Neuronal stem cell (in vitro differentiated cells): ENCODE results near the gene FAR1.
"Not testable (repeated sequence)": the region's sequence is repeated elsewhere in the genome, so short reads cannot be mapped to it uniquely, and the experiment has no call there.

Experiments used
- DNase-seq: peaks from one replicate; pipeline ENCODE4 v3.0.0-alpha.2; 2013; ENCODE audit warnings: low spot score
- H2AFZ ChIP-seq: one replicate; pipeline ENCODE4 v1.6.1; 2013; ENCODE audit warnings: mild to moderate bottlenecking, low read length, inconsistent platforms
- H2AK5ac ChIP-seq: 2 replicates; pipeline ENCODE4 v1.6.1; 2013; ENCODE audit warnings: low read depth, mild to moderate bottlenecking, inconsistent platforms, low read length, moderate library complexity, mixed read lengths
- H2BK120ac ChIP-seq: 2 replicates; pipeline ENCODE4 v1.6.1; 2013; ENCODE audit warnings: low read depth, mild to moderate bottlenecking, inconsistent platforms, low read length, moderate library complexity, mixed read lengths
- H2BK12ac ChIP-seq: one replicate; pipeline ENCODE4 v1.6.1; 2013; ENCODE audit warnings: low read length, inconsistent platforms
- H2BK15ac ChIP-seq: 2 replicates; pipeline ENCODE4 v1.6.1; 2013; ENCODE audit warnings: mild to moderate bottlenecking, low read length, inconsistent platforms, mixed read lengths
- H2BK5ac ChIP-seq: one replicate; pipeline ENCODE4 v1.6.1; 2013; ENCODE audit warnings: inconsistent platforms, mild to moderate bottlenecking, low read length, moderate library complexity
- H3K14ac ChIP-seq: one replicate; pipeline ENCODE4 v1.6.1; 2013; ENCODE audit warnings: low read length, inconsistent platforms
- H3K18ac ChIP-seq: 2 replicates; pipeline ENCODE4 v1.6.1; 2013; ENCODE audit warnings: low read length, inconsistent platforms
- H3K23ac ChIP-seq: 2 replicates; pipeline ENCODE4 v1.6.1; 2013; ENCODE audit warnings: low read depth, mild to moderate bottlenecking, mixed read lengths, low read length, inconsistent platforms; ENCODE audit not compliant: poor library complexity
- H3K27ac ChIP-seq: replicated peaks from 3 replicates; pipeline ENCODE4 v1.5.1; 2013; ENCODE audit warnings: low read length, inconsistent platforms
- H3K27me3 ChIP-seq, 3 experiments: 2 replicates each; pipeline ENCODE4 v1.6.1; 2013; ENCODE audit warnings: low read length in 3 of 3, mild to moderate bottlenecking in 2 of 3, inconsistent platforms in 1 of 3, low read depth in 1 of 3, mixed read lengths in 1 of 3, moderate library complexity in 1 of 3; ENCODE audit not compliant: control insufficient read depth in 3 of 3, insufficient read depth in 3 of 3
- H3K36me3 ChIP-seq, 2 donors: replicated peaks in 1 of 2; 2 replicates each; pipeline ENCODE4 v1.6.1; 2013; ENCODE audit warnings: low read length in 2 of 2; ENCODE audit not compliant: control insufficient read depth in 2 of 2, insufficient read depth in 2 of 2
- H3K4ac ChIP-seq: 2 replicates; pipeline ENCODE4 v1.6.1; 2013; ENCODE audit warnings: inconsistent platforms, mild to moderate bottlenecking, low read length, moderate library complexity
- H3K4me1 ChIP-seq, 2 donors: 1 replicate in 1 of 2; 2 replicates in 1 of 2; pipeline ENCODE4 v1.6.1; 2013; ENCODE audit warnings: low read length in 2 of 2, low read depth in 1 of 2; ENCODE audit not compliant: control insufficient read depth in 2 of 2, insufficient read depth in 1 of 2
- H3K4me2 ChIP-seq: one replicate; pipeline ENCODE4 v1.6.1; 2013; ENCODE audit warnings: mild to moderate bottlenecking, low read length, inconsistent platforms; ENCODE audit not compliant: insufficient read depth, poor library complexity, severe bottlenecking
- H3K4me3 ChIP-seq, 2 donors: 2 replicates each; pipeline ENCODE4 v1.5.1; 2013; ENCODE audit warnings: low read length in 2 of 2, mild to moderate bottlenecking in 2 of 2, inconsistent platforms in 1 of 2, moderate library complexity in 1 of 2
- H3K79me1 ChIP-seq: one replicate; pipeline ENCODE4 v1.6.1; 2013; ENCODE audit warnings: low read depth, mild to moderate bottlenecking, inconsistent platforms, low read length, moderate library complexity
- H3K9ac ChIP-seq: one replicate; pipeline ENCODE4 v1.6.1; 2013; ENCODE audit warnings: mild to moderate bottlenecking, low read depth, low read length, inconsistent platforms; ENCODE audit not compliant: poor library complexity
- H3K9me3 ChIP-seq, 2 donors: replicated peaks in 1 of 2; 2 replicates each; pipeline versions ENCODE3 to v1.6.1; 2013; ENCODE audit warnings: low read length in 2 of 2, mild to moderate bottlenecking in 2 of 2, inconsistent platforms in 1 of 2, low read depth in 1 of 2, mixed read lengths in 1 of 2, moderate library complexity in 1 of 2; ENCODE audit not compliant: control insufficient read depth in 2 of 2, insufficient read depth in 1 of 2
- H4K8ac ChIP-seq: one replicate; pipeline ENCODE4 v1.6.1; 2013; ENCODE audit warnings: low read depth, mild to moderate bottlenecking, inconsistent platforms, low read length, moderate library complexity
- H4K91ac ChIP-seq: one replicate; pipeline ENCODE4 v1.6.1; 2013; ENCODE audit warnings: low read length, low read depth, mild to moderate bottlenecking, inconsistent platforms; ENCODE audit not compliant: poor library complexity
- WGBS, 2 donors: extraction: QIAGEN DNeasy Blood & Tissue Kit; methylation state at CpG; one replicate each; pipeline ENCODE4 v1.1.7; 2013; ENCODE audit warnings: missing lambda C conversion rate in 2 of 2, mixed read lengths in 1 of 2; ENCODE audit not compliant: insufficient read length in 2 of 2, insufficient replicate concordance in 1 of 2; ENCODE audit errors: extremely low coverage in 2 of 2; 5-methylcytosine and 5-hydroxymethylcytosine counted together

FAR1 gene

GRCh38 chr11:13753316-13753715 is 84.8 kb downstream of the FAR1 start:
- H3K14ac ChIP-seq, H2AFZ ChIP-seq, H3K18ac ChIP-seq, H3K4ac ChIP-seq, H3K27me3 ChIP-seq, DNase-seq, H3K4me1 ChIP-seq, H2BK120ac ChIP-seq, H3K27ac ChIP-seq, H2BK5ac ChIP-seq, H3K79me1 ChIP-seq, H3K23ac ChIP-seq, H2AK5ac ChIP-seq, H3K36me3 ChIP-seq, H3K9ac ChIP-seq, H2BK12ac ChIP-seq, H2BK15ac ChIP-seq, H3K4me2 ChIP-seq, H3K4me3 ChIP-seq, H3K9me3 ChIP-seq, H4K8ac ChIP-seq, H4K91ac ChIP-seq: not testable (repeated sequence)
- no CpG with 5 or more reads among the region's 5 CpGs for WGBS, 2 donors

- no peak overlapping the region for H4K8ac ChIP-seq
- H3K36me3 ChIP-seq, result no peaks in the 10 kb centered on the region
- no peak overlapping the region for H4K91ac ChIP-seq
- H3K27me3 ChIP-seq, result peaks cover 0 to 6% (median 0%) of the 10 kb centered on the region in 3 experiments
- no peak overlapping the region for H2BK12ac ChIP-seq
- H3K27ac ChIP-seq, result no peak overlapping the region
- H3K4me1 ChIP-seq, result peaks cover 0 to 2% of the 10 kb centered on the region in 2 donors
- no peak overlapping the region for H3K4me2 ChIP-seq
- H3K9ac ChIP-seq, result no peak overlapping the region
- no peaks in the 10 kb centered on the region for H3K79me1 ChIP-seq
- H2BK15ac ChIP-seq, result no peak overlapping the region
- DNase-seq, result no peak
- no peak overlapping the region for H3K4ac ChIP-seq
- H2BK5ac ChIP-seq, result no peak overlapping the region
- no peak overlapping the region for H3K14ac ChIP-seq
- no peak overlapping the region for H3K23ac ChIP-seq
- H3K4me3 ChIP-seq, result no peak overlapping the region
- no peak overlapping the region for H2BK120ac ChIP-seq
- H2AK5ac ChIP-seq, result no peak overlapping the region
- no CpG with 5 or more reads among the region's 9 CpGs for WGBS, 2 donors
- no peak overlapping the region for H3K18ac ChIP-seq
- no peaks in the 10 kb centered on the region for H3K9me3 ChIP-seq
- H2AFZ ChIP-seq, result peak overlapping the region; percentile 28
Observed at GRCh38 chr11:13759050-13759449, 90.6 kb downstream of the FAR1 start.

GRCh38 chr11:13760115-13760514 is 91.6 kb downstream of the FAR1 start:
- H3K23ac ChIP-seq, result no peak overlapping the region
- no CpG with 5 or more reads among the region's 3 CpGs for WGBS, 2 donors

GRCh38 chr11:13761250-13761649 is 92.8 kb downstream of the FAR1 start:
- no peak overlapping the region for H3K4me2 ChIP-seq
- whole genome bisulfite sequencing, 2 donors, result no CpG with 5 or more reads among the region's 2 CpGs
- H3K14ac ChIP-seq, result no peak overlapping the region
- H4K8ac ChIP-seq, result no peak overlapping the region
- peaks cover 0 to 6% (median 0%) of the 10 kb centered on the region in 3 experiments for H3K27me3 ChIP-seq
- no peak overlapping the region for H2BK5ac ChIP-seq
- H2BK15ac ChIP-seq, result no peak overlapping the region
- no peak overlapping the region for H2AFZ ChIP-seq
- H3K18ac ChIP-seq, result no peak overlapping the region
- H3K4me3 ChIP-seq, result no peak overlapping the region
- no peak overlapping the region for H2BK12ac ChIP-seq
- H3K36me3 ChIP-seq, result no peaks in the 10 kb centered on the region
- H3K4me1 ChIP-seq, result peaks cover 0 to 2% of the 10 kb centered on the region in 2 donors
- no peak overlapping the region for H2AK5ac ChIP-seq
- no peak overlapping the region for H3K23ac ChIP-seq
- no peak overlapping the region for H3K9ac ChIP-seq
- no peaks in the 10 kb centered on the region for H3K9me3 ChIP-seq
- no peak overlapping the region for H2BK120ac ChIP-seq
- H3K4ac ChIP-seq, result no peak overlapping the region
- H4K91ac ChIP-seq, result peak overlapping the region; percentile 19
- no peak for DNase-seq
- no peaks in the 10 kb centered on the region for H3K79me1 ChIP-seq
- H3K27ac ChIP-seq, result no peak overlapping the region

More at GRCh38 chr11:13760115-13760514, 91.6 kb downstream of the FAR1 start:
- Histone ChIP-seq H3K18ac (no peak overlapping the region), H4K8ac (no peak overlapping the region), H2BK5ac (no peak overlapping the region), H3K27me3 (peaks cover 0 to 6% (median 0%) of the 10 kb centered on the region in 3 experiments), H3K9me3 (no peaks in the 10 kb centered on the region), H3K36me3 (no peaks in the 10 kb centered on the region), H3K4me2 (no peak overlapping the region), H2AFZ (no peak overlapping the region), H3K9ac (no peak overlapping the region), H3K4me3 (no peak overlapping the region), H2BK15ac (no peak overlapping the region), H2BK120ac (no peak overlapping the region), H4K91ac (no peak overlapping the region), H3K79me1 (no peaks in the 10 kb centered on the region), H3K4ac (no peak overlapping the region), H3K14ac (no peak overlapping the region), H2BK12ac (no peak overlapping the region), H3K27ac (no peak overlapping the region), H3K4me1 (peaks cover 0 to 2% of the 10 kb centered on the region in 2 donors), H2AK5ac (no peak overlapping the region)
- no peak for DNase-seq
